SK-N-SH (cell line): ENCODE measurements around the gene ST6GALNAC3.

Experiments
- EP300 ChIP-seq, 2 experiments: IDR thresholded peaks; 2 replicates each; pipeline versions ENCODE4 v1.4.0 to v1.6.1; 2012; ENCODE audit warnings: borderline replicate concordance in 1 of 2, low read depth in 1 of 2, low read length in 1 of 2
- EZH2phosphoT487 ChIP-seq: fragments of 200-600 bp; sonication (generic); IDR thresholded peaks from 2 replicates; pipeline ENCODE4 v1.6.1; 2017; ENCODE audit warnings: low read depth, mixed run types, mild to moderate bottlenecking, antibody characterized with exemption, moderate library complexity, borderline replicate concordance
- GABPA ChIP-seq: IDR thresholded peaks from 2 replicates; pipeline ENCODE4 v1.4.0; 2012; ENCODE audit warnings: low read depth, mild to moderate bottlenecking
- JUND ChIP-seq: IDR thresholded peaks from 2 replicates; pipeline ENCODE4 v1.4.0; 2012
- MXI1 ChIP-seq: IDR thresholded peaks from 2 replicates; pipeline ENCODE4 v1.6.1; 2012; ENCODE audit warnings: mild to moderate bottlenecking, low read depth, low read length, improper control_type of control experiment
- POLR2AphosphoS5 ChIP-seq: IDR thresholded peaks from 2 replicates; pipeline ENCODE4 v1.6.1; 2012; ENCODE audit warnings: low read depth, low read length
- YY1 ChIP-seq: IDR thresholded peaks from 2 replicates; pipeline ENCODE4 v1.4.0; 2012; ENCODE audit warnings: low read depth, mild to moderate bottlenecking
- TF ChIP-seq, protein P1 (sequence below): fragments of 200-600 bp; sonication (generic); IDR thresholded peaks from 2 replicates; pipeline ENCODE4 v1.6.1; 2017; ENCODE audit warnings: antibody characterized with exemption, mild to moderate bottlenecking, moderate library complexity
- TF ChIP-seq, protein P2 (sequence below): fragments of 150-350 bp; IDR thresholded peaks from 2 replicates; pipeline ENCODE4 v1.6.1; 2017; ENCODE audit warnings: antibody characterized with exemption, low read length, low read depth, borderline replicate concordance
- TF ChIP-seq, protein P3 (sequence below): IDR thresholded peaks from 2 replicates; pipeline ENCODE4 v1.4.0; 2012; ENCODE audit warnings: low read depth, borderline replicate concordance
- TF ChIP-seq, protein P4 (sequence below): IDR thresholded peaks from 2 replicates; pipeline ENCODE4; 2012

DNA sequence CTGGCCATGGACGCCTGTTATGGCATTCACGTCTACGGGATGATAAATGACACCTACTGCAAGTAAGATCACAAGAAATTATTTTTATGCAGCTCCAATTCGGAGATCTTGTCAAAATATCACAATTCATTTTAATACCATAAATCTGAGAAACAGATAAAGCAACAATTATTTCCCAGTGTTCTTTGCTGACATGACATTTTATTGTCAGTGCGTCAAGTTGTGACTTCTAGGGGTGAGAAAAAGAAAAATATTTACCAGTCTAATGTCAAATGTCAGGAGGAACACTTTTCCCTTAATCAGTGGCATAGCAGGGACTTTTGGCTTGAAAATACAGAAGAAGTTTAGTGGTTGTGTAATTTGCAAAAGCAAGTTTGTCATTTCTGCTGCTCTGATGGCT lies 553.0 kb downstream of the ST6GALNAC3 start:
- TF ChIP-seq, protein P1, sequence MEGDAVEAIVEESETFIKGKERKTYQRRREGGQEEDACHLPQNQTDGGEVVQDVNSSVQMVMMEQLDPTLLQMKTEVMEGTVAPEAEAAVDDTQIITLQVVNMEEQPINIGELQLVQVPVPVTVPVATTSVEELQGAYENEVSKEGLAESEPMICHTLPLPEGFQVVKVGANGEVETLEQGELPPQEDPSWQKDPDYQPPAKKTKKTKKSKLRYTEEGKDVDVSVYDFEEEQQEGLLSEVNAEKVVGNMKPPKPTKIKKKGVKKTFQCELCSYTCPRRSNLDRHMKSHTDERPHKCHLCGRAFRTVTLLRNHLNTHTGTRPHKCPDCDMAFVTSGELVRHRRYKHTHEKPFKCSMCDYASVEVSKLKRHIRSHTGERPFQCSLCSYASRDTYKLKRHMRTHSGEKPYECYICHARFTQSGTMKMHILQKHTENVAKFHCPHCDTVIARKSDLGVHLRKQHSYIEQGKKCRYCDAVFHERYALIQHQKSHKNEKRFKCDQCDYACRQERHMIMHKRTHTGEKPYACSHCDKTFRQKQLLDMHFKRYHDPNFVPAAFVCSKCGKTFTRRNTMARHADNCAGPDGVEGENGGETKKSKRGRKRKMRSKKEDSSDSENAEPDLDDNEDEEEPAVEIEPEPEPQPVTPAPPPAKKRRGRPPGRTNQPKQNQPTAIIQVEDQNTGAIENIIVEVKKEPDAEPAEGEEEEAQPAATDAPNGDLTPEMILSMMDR = no peak
- TF ChIP-seq GABPA (no peak), POLR2AphosphoS5 (no peak), MXI1 (no peak), YY1 (no peak), EP300 (IDR thresholded peaks at IDR 0.05; ENCODE audit: borderline replicate concordance in 1 of 2, low read depth in 1 of 2, low read length in 1 of 2) (no peak), JUND (no peak), EZH2phosphoT487 (no peak)
- TF ChIP-seq, protein P2, sequence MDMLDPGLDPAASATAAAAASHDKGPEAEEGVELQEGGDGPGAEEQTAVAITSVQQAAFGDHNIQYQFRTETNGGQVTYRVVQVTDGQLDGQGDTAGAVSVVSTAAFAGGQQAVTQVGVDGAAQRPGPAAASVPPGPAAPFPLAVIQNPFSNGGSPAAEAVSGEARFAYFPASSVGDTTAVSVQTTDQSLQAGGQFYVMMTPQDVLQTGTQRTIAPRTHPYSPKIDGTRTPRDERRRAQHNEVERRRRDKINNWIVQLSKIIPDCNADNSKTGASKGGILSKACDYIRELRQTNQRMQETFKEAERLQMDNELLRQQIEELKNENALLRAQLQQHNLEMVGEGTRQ = no peak
- TF ChIP-seq, protein P3, sequence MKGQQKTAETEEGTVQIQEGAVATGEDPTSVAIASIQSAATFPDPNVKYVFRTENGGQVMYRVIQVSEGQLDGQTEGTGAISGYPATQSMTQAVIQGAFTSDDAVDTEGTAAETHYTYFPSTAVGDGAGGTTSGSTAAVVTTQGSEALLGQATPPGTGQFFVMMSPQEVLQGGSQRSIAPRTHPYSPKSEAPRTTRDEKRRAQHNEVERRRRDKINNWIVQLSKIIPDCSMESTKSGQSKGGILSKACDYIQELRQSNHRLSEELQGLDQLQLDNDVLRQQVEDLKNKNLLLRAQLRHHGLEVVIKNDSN = no peak
- TF ChIP-seq, protein P4, sequence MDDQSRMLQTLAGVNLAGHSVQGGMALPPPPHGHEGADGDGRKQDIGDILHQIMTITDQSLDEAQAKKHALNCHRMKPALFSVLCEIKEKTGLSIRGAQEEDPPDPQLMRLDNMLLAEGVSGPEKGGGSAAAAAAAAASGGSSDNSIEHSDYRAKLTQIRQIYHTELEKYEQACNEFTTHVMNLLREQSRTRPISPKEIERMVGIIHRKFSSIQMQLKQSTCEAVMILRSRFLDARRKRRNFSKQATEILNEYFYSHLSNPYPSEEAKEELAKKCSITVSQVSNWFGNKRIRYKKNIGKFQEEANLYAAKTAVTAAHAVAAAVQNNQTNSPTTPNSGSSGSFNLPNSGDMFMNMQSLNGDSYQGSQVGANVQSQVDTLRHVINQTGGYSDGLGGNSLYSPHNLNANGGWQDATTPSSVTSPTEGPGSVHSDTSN = no peak
